Naive thymus-derived CD8-positive, alpha-beta T cell (primary cell): ENCODE results near the gene DIP2C. TPM values are rescaled to one million over a fixed set of nuclear protein-coding genes. Genes with fewer than 3 reads are reported as not detected.

Experiments used
- ATAC-seq, 2 donors: fragments of 150-1000 bp; cut with Tn5 transposase in 1 of 2; sonication (Bioruptor Pico), chemical (Tn5 transposase) in 1 of 2; 1 replicate in 1 of 2; 2 replicates in 1 of 2; pipeline ENCODE4 v1.10.0; 2021; ENCODE audit warnings: mild to moderate bottlenecking in 2 of 2, moderate library complexity in 2 of 2
- POLR2A ChIA-PET: fragments of 350-600 bp; sonication (Branson Sonifier 250); formaldehyde crosslinking; loops from one replicate; lab custom pipeline; 2021; ENCODE audit warnings: antibody characterized with exemption; lab: Charles Lee
- DNase-seq, 10 donors: peaks; one replicate each; pipeline versions ENCODE4 v3.0.0 to v3.0.0-alpha.2; 2020 to 2022
- H3K27ac Mint-ChIP-seq, 10 donors: one replicate each; pipeline ENCODE4 v1.8.0; 2020 to 2022; ENCODE audit warnings: mild to moderate bottlenecking in 10 of 10, mixed read lengths in 10 of 10, moderate library complexity in 4 of 10, inconsistent platforms in 1 of 10
- H3K27me3 Mint-ChIP-seq, 5 donors: one replicate each; pipeline ENCODE4 v1.8.0; 2021 to 2022; ENCODE audit warnings: mixed read lengths in 5 of 5
- H3K36me3 Mint-ChIP-seq, 3 donors: one replicate each; pipeline ENCODE4 v1.8.0; 2020 to 2022; ENCODE audit warnings: mixed read lengths in 3 of 3, mild to moderate bottlenecking in 2 of 3, inconsistent platforms in 1 of 3
- H3K4me1 Mint-ChIP-seq, 4 donors: one replicate each; pipeline ENCODE4 v1.8.0; 2021 to 2022; ENCODE audit warnings: mixed read lengths in 4 of 4
- H3K4me3 Mint-ChIP-seq, 10 donors: one replicate each; pipeline ENCODE4 v1.8.0; 2020 to 2022; ENCODE audit warnings: mild to moderate bottlenecking in 10 of 10, mixed read lengths in 10 of 10, moderate library complexity in 6 of 10, inconsistent platforms in 1 of 10
- H3K9me3 Mint-ChIP-seq, 9 donors: one replicate each; pipeline ENCODE4 v1.8.0; 2020 to 2022; ENCODE audit warnings: mixed read lengths in 9 of 9, mild to moderate bottlenecking in 3 of 9, inconsistent platforms in 1 of 9, moderate library complexity in 1 of 9
- polyA plus RNA-seq, 3 donors: library from polyadenylated mRNA; unstranded; fragments of 300-500 nt; fragmentation: Illumina TruSeq; gene quantifications; one replicate each; pipeline ENCODE4 v1.2.3, GENCODE V29; 2021
- total RNA-seq, 8 experiments: library from RNA in 2 of 8; stranded (reverse) in 2 of 8; gene quantifications; one replicate each; pipeline ENCODE4 v1.2.3 and lab custom pipeline; 2021 to 2026

DIP2C gene
- total and polyA plus RNA-seq, 5 experiments from 2014 or later: 0.32 to 3.9 (median 1.2) TPM

DNA sequence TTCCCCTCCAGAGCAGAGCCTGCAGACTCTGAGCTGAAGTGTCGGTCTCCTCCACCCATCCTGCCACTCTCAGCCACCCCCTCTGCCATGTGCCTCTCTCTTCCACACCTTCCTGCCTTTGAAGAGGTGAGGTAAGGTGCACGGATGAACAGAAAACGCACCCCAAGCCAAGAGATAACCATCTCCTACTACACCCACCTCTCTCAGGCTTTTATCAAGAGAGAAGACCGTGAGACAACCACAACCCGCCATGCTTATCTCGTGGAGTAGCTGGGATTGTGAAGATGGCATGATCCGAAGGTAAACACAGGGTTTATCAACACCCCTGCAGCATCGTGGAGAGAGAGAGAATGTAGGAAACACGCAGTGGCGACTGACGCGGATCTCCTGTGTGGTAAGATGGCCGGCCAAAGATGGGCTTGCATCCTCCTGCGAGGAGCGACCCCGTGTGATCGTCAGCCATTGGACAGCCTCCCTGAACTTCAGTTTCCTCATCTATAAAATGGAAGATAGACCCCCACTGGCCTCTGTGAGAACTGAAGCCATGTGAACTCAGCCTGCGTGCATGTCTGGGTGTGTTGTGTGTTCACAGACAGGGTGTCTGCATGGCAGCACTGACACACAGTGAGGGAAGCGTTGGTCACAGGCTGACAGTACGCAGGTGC, 219.0 kb downstream of the DIP2C start:
- H3K27ac Mint-ChIP-seq: peak overlapping the region; percentile 85 to 97 (median 94)
- POLR2A ChIA-PET: interaction anchor here (0.6 to 2.2 kb wide), 8 partner anchors 10 to 335 kb away, joined by 3 to 22 read pairs (median 4); no protein-coding TSS in a partner anchor
- peaks cover 14 to 31% (median 21%) of the 10 kb centered on the region in 4 donors for H3K4me1 Mint-ChIP-seq
- peak overlapping the region; percentile 68 to 87 (median 77) for H3K4me3 Mint-ChIP-seq
- peaks cover 0 to 19% (median 2%) of the 10 kb centered on the region in 9 donors for H3K9me3 Mint-ChIP-seq
- DNase-seq: peak in 9 of 10 donors; percentile 37 to 82 (median 68)
- H3K36me3 Mint-ChIP-seq: peaks cover 3 to 7% (median 4%) of the 10 kb centered on the region in 3 donors
- H3K27me3 Mint-ChIP-seq: peaks cover 0 to 4% (median 0%) of the 10 kb centered on the region in 5 donors
- ATAC-seq: peak; percentile 84 to 88

DNA sequence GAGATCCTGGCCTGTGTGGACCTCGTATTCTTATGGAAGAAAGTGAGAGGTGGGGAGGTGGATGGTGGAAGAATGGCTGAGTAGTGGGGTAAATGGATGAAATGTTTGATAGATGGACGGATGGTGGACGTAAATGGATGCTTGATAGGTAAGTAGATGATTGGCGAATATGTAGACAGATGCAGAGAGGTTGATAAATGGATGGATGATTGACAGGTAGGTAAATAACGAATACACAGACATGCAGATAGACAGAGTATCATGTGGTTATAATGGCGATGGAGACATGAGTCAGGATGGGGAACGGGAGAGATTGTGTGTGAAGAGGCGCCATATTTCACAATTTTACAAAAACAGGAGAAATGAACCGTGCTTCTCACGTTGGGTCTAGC, 219.5 kb downstream of the DIP2C start:
- Mint-ChIP-seq H3K27me3 (peaks cover 0 to 4% (median 0%) of the 10 kb centered on the region in 5 donors), H3K4me3 (peak overlapping the region; percentile 68 to 87 (median 77)), H3K27ac (peak overlapping the region; percentile 85 to 97 (median 94)), H3K36me3 (peaks cover 3 to 7% (median 4%) of the 10 kb centered on the region in 3 donors), H3K4me1 (peaks cover 14 to 31% (median 21%) of the 10 kb centered on the region in 4 donors), H3K9me3 (peaks cover 0 to 17% (median 0%) of the 10 kb centered on the region in 9 donors)
- POLR2A ChIA-PET: interaction anchor here (1.0 to 2.2 kb wide), 6 partner anchors 10 to 334 kb away, joined by 3 to 22 read pairs (median 4); no protein-coding TSS in a partner anchor
- DNase-seq: no peak
- no peak for ATAC-seq

DNA sequence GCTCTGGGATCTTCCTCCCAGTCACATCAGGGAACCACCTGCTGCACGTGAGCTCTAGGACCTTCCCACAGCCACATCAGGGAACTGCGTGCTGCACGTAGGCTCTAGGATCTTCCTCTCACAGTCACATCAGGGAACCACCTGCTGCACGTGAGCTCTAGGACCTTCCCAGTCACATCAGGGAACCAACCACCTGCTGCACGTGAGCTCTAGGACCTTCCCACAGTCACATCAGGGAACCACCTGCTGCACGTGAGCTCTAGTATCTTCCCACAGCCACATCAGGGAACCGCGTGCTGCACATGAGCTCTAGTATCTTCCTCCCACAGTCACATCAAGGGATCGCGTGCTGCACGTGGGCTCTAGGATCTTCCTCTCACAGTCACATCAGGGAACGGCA, 229.7 kb downstream of the DIP2C start:
- H3K36me3 Mint-ChIP-seq: peaks cover 0 to 9% (median 3%) of the 10 kb centered on the region in 3 donors
- H3K27ac Mint-ChIP-seq: peak overlapping the region in 4 of 10 donors; percentile 17 to 71 (median 38)
- H3K4me3 Mint-ChIP-seq: no peak overlapping the region
- no peak for DNase-seq
- ATAC-seq: no peak
- POLR2A ChIA-PET: interaction anchor here (1.1 kb wide), 1 partner anchor 10 kb away, joined by 6 read pairs; no protein-coding TSS in a partner anchor
- peaks cover 4 to 38% (median 24%) of the 10 kb centered on the region in 4 donors for H3K4me1 Mint-ChIP-seq
- peaks cover 0 to 6% (median 0%) of the 10 kb centered on the region in 9 donors for H3K9me3 Mint-ChIP-seq
- H3K27me3 Mint-ChIP-seq: peaks cover 0 to 4% (median 0%) of the 10 kb centered on the region in 5 donors

DNA sequence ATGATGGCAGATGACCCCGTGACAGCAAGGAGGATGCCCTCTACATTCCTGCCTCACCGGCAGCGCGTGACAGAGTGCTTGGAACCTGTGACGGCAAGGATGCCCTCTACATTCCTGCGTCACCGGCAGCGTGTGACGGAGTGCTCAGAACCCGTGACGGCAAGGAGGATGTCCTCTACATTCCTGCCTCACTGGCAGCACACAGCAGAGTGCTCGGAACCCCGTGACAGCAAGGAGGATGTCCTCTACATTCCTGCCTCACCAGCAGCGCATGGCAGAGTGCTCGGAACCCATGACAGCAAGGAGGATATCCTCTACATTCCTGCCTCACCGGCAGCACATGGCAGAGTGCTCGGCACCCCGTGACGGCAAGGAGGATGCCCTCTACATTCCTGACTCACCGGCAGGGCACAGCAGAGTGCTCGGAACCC, 231.0 kb downstream of the DIP2C start:
- POLR2A ChIA-PET: no interaction called here
- Mint-ChIP-seq H3K9me3 (peaks cover 0 to 4% (median 0%) of the 10 kb centered on the region in 9 donors), H3K4me1 (peaks cover 16 to 50% (median 29%) of the 10 kb centered on the region in 4 donors), H3K4me3 (no peak overlapping the region), H3K27ac (peak overlapping the region in 1 of 10 donors; percentile 49), H3K27me3 (peaks cover 0 to 4% (median 0%) of the 10 kb centered on the region in 5 donors), H3K36me3 (peaks cover 0 to 4% (median 0%) of the 10 kb centered on the region in 3 donors)
- no peak for ATAC-seq
- no peak for DNase-seq

DNA sequence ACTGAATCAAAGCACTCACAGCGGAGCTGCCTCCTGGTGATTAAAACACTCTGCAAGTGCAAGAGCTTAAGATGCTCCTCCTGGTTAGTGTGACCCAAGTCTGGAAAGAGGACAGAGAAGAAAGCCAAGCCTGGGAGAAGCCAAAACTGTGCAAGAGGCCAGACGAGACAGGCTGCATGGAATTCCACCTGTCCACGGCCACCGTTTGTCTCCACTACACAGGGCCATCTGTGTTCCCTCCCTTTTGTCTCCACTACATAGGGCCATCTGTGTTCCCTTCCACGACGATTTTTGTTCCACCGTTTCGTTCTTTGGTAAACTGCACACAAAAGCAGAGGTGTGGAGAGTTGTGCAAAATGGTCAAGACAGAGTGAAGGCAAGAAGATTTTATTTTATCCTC, 233.0 kb downstream of the DIP2C start:
- Mint-ChIP-seq H3K36me3 (peaks cover 0 to 4% (median 0%) of the 10 kb centered on the region in 3 donors), H3K27me3 (peaks cover 0 to 2% (median 0%) of the 10 kb centered on the region in 5 donors), H3K9me3 (peaks cover 0 to 7% (median 0%) of the 10 kb centered on the region in 9 donors), H3K27ac (peak overlapping the region in 5 of 10 donors; percentile 5 to 83 (median 43)), H3K4me3 (peak overlapping the region in 3 of 10 donors; percentile 5 to 29 (median 18)), H3K4me1 (peaks cover 29 to 61% (median 45%) of the 10 kb centered on the region in 4 donors)
- POLR2A ChIA-PET: no interaction called here
- DNase-seq: no peak
- no peak for ATAC-seq

DNA sequence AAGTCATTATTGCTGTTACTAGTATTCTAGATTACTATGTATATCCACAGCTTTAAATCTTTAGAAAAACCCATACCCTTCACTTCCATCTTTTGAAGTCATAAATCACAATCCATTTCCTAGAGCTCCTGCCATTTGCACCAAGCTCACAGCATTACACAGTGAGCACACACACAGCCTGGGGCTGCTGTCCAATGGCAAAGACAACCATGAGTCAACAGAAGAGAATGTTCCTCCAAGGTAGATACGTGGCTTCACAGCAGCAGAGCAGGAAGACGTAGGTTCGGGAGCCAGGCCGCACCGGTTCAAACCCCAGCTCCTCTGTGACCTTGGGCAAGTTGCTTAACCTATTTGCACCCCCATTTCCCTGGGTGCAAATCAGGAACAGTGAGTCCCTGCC, 234.6 kb downstream of the DIP2C start:
- Mint-ChIP-seq H3K4me1 (peaks cover 33 to 73% (median 58%) of the 10 kb centered on the region in 4 donors), H3K27ac (peak overlapping the region; percentile 48 to 91 (median 86)), H3K9me3 (peaks cover 0 to 7% (median 0%) of the 10 kb centered on the region in 9 donors), H3K36me3 (no peaks in the 10 kb centered on the region), H3K27me3 (no peaks in the 10 kb centered on the region), H3K4me3 (peak overlapping the region; percentile 2 to 82 (median 56))
- DNase-seq (no peak), ATAC-seq (no peak)
- POLR2A ChIA-PET: interaction anchor here (0.5 to 0.7 kb wide), 2 partner anchors 15 to 71 kb away, joined by 3 to 4 read pairs; no protein-coding TSS in a partner anchor

DNA sequence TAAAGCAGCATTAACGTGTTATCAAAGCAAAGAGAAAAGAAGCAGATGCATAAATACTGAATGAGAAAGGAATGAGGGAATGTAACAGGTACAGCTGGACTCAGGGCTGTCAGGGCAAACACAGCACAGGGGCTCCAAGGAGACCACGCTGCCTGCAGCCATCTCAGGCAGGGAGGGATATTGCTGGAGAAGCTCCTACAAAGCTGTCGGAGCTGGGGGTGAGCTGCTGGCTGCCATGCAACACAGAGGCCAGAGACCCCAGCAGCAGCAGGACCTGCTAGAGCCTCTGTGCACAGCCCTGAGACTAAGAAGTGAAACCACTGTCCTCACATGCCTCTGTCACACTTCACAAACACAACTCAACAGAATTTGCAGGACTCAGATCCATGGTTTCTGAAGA, 235.8 kb downstream of the DIP2C start:
- Mint-ChIP-seq H3K27ac (peak overlapping the region in 5 of 10 donors; percentile 2 to 79 (median 56)), H3K36me3 (no peaks in the 10 kb centered on the region), H3K9me3 (peaks cover 0 to 7% (median 0%) of the 10 kb centered on the region in 9 donors), H3K27me3 (no peaks in the 10 kb centered on the region), H3K4me3 (peak overlapping the region in 6 of 10 donors; percentile 1 to 55 (median 26)), H3K4me1 (peaks cover 35 to 73% (median 61%) of the 10 kb centered on the region in 4 donors)
- DNase-seq (no peak), ATAC-seq (no peak)
- POLR2A ChIA-PET: no interaction called here

DNA sequence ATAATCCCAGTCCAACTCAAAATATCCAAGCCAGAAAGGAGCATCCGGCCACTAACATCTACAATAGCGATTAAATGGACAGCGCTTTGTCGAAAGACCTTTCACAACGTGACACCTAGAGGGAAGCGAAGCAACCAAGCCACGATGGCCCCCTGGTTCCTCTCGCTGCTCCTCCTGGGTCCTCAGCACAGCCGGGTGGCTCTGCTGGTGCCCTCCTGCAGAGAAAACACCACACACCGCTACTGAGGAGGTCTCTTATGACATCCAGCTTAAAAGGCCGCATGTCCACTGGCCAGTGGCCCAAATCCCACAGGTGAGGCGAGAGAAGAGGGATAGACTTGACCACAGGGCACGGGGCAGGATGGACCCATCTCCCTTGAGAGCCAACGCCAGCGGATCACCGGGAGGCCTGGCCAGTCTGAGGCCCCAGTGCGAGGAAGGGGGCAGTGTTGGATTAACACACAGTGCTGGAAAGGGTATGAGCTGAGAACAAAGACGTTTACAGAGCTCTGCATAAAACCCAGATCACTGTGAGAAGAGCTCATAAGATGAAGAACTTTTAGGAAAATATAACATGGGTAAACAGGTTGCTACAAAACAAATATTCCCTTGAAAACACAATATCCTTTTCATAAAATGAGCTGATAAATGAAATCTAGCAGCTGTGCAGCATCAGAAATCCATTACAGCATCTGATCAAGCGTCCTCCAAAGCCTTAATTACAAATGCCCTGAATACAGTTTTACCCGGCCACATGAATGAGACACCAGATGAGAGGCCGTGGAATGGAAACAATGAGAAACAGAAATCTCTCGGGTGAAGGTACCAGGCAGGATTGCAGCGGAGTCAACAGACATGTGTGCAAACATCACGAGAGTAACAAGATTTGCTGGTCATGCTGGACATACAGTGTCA, 236.7 kb downstream of the DIP2C start:
- H3K4me3 Mint-ChIP-seq: peak overlapping the region in 6 of 10 donors; percentile 33 to 75 (median 70)
- DNase-seq (no peak), ATAC-seq (no peak)
- peaks cover 0 to 7% (median 0%) of the 10 kb centered on the region in 9 donors for H3K9me3 Mint-ChIP-seq
- H3K4me1 Mint-ChIP-seq: peaks cover 35 to 73% (median 61%) of the 10 kb centered on the region in 4 donors
- H3K27ac Mint-ChIP-seq: peak overlapping the region in 9 of 10 donors; percentile 2 to 96 (median 67)
- H3K36me3 Mint-ChIP-seq: no peaks in the 10 kb centered on the region
- no peaks in the 10 kb centered on the region for H3K27me3 Mint-ChIP-seq
- POLR2A ChIA-PET: interaction anchor here (2.6 to 2.8 kb wide), 2 partner anchors 17 to 32 kb away, joined by 8 to 13 read pairs; no protein-coding TSS in a partner anchor

DNA sequence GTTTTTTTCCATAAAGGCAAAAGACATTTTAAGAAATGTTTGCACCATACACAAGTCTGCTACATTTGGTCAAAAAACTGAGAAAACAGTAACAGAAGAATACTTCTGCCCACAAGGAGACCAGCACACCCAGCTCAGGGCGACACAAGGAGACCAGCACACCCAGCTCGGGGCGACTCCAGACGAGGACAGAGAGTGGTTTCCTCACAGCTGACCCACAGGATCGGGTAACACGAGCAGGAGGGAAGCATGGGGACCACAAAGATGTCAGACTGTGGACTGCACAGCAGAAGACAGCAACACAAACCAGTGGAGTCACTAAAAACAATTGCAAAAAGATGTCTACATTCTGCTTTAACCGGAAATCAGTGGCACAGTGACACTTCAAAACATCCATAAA, 237.6 kb downstream of the DIP2C start:
- H3K27me3 Mint-ChIP-seq: no peaks in the 10 kb centered on the region
- H3K4me1 Mint-ChIP-seq: peaks cover 35 to 75% (median 61%) of the 10 kb centered on the region in 4 donors
- H3K27ac Mint-ChIP-seq: peak overlapping the region; percentile 30 to 96 (median 88)
- POLR2A ChIA-PET: interaction anchor here (2.0 to 2.8 kb wide), 4 partner anchors 16 to 33 kb away, joined by 6 to 22 read pairs (median 10); no protein-coding TSS in a partner anchor
- ATAC-seq: no peak
- H3K36me3 Mint-ChIP-seq: no peaks in the 10 kb centered on the region
- H3K9me3 Mint-ChIP-seq: peaks cover 0 to 7% (median 0%) of the 10 kb centered on the region in 9 donors
- peak overlapping the region; percentile 57 to 85 (median 72) for H3K4me3 Mint-ChIP-seq
- no peak for DNase-seq

DNA sequence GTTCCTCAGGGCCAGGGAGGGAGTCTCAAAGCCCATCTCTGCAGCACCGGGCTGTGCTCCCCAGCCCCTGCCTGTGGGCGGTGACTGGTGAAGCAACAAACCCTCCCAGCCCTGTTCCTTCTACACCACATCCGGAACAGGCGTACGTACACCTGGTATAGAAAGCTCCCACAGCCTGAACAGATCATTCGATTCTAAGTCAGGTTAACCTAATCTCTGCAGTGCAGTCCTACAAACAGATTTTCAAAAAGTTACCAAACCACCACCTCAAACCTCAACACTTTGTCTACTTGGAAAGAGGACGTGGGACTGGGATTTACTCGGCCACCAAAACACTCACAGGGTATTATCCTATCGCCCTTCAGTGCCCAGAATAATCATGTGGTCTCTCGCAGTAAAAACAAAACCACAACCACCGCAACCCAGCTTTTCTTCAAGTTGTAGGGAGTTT, 238.4 kb downstream of the DIP2C start:
- no peaks in the 10 kb centered on the region for H3K36me3 Mint-ChIP-seq
- DNase-seq: peak; percentile 42 to 87 (median 76)
- H3K27ac Mint-ChIP-seq: peak overlapping the region; percentile 30 to 96 (median 88)
- peak; percentile 96 for ATAC-seq
- H3K4me3 Mint-ChIP-seq: peak overlapping the region; percentile 57 to 85 (median 72)
- H3K27me3 Mint-ChIP-seq: no peaks in the 10 kb centered on the region
- POLR2A ChIA-PET: interaction anchor here (1.0 to 2.8 kb wide), 7 partner anchors 15 to 116 kb away, joined by 3 to 22 read pairs (median 8); no protein-coding TSS in a partner anchor
- peaks cover 0 to 7% (median 0%) of the 10 kb centered on the region in 9 donors for H3K9me3 Mint-ChIP-seq
- peaks cover 36 to 76% (median 60%) of the 10 kb centered on the region in 4 donors for H3K4me1 Mint-ChIP-seq

DNA sequence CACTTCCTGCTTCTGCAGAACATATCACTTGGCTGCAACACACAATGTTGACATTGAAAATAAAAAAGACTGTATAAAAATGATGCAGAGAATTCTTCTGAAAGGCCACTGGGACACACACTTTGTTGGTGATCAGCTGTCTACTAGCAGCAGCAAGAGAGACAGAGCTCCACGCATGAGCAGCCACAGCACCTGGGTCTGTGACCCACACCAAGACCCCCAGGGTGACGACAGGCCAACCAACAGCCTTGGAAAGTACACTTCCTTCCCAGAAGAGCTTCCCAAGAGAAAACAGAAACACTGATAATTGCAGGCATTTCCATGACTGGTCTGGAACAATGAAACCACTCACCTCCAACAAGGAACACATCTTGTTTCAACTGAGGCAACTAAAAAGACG, 239.0 kb downstream of the DIP2C start:
- no peak for ATAC-seq
- H3K27ac Mint-ChIP-seq: peak overlapping the region; percentile 30 to 96 (median 88)
- H3K9me3 Mint-ChIP-seq: peaks cover 0 to 7% (median 0%) of the 10 kb centered on the region in 9 donors
- DNase-seq: no peak
- H3K27me3 Mint-ChIP-seq: no peaks in the 10 kb centered on the region
- no peaks in the 10 kb centered on the region for H3K36me3 Mint-ChIP-seq
- POLR2A ChIA-PET: interaction anchor here (0.6 to 2.8 kb wide), 8 partner anchors 14 to 115 kb away, joined by 3 to 22 read pairs (median 8); no protein-coding TSS in a partner anchor
- H3K4me1 Mint-ChIP-seq: peaks cover 37 to 82% (median 63%) of the 10 kb centered on the region in 4 donors
- H3K4me3 Mint-ChIP-seq: peak overlapping the region; percentile 57 to 85 (median 72)
